Renal cortical epithelial cell (primary cell): ENCODE measurements around the gene KCNJ6. TPM values are rescaled to one million over a fixed set of nuclear protein-coding genes. Genes with fewer than 3 reads are reported as not detected.

Experiments used
- DNase-seq: peaks from one replicate; pipeline ENCODE4 v3.0.0-alpha.2; 2011; ENCODE audit warnings: low read depth
- total RNA-seq: library from RNA; depleted of rRNA; stranded (reverse); fragments of >200 nt; gene quantifications from 2 replicates; pipeline ENCODE4 v1.2.3, GENCODE V29; 2014

The KCNJ6 gene
- total RNA-seq = under 0.01 and 0.05 TPM in 2 replicates

- DNase-seq = peak; percentile 7
Observed at GRCh38 chr21:37916310-37917051, at the start of gene KCNJ6. Gene KCNJ6, minus strand, starts transcription at chr21:37916457. Its CDS starts 75,775 bp downstream, at chr21:37840682.

GRCh38 chr21:37965088-37965805, 49.0 kb upstream of the KCNJ6 start:
- no peak for DNase-seq

GRCh38 chr21:37958537-37958936, 42.3 kb upstream of the KCNJ6 start:
- no peak for DNase-seq

GRCh38 chr21:37956772-37957171, 40.5 kb upstream of the KCNJ6 start:
- no peak for DNase-seq

GRCh38 chr21:37945036-37945435, 28.8 kb upstream of the KCNJ6 start:
- no peak for DNase-seq

- DNase-seq = no peak
Observed at GRCh38 chr21:37944496-37944895, 28.2 kb upstream of the KCNJ6 start.

- DNase-seq = peak; percentile 48
Observed at GRCh38 chr21:37940691-37941090, 24.4 kb upstream of the KCNJ6 start.

GRCh38 chr21:37939838-37940237, 23.6 kb upstream of the KCNJ6 start:
- DNase-seq = no peak

- no peak for DNase-seq
Observed at GRCh38 chr21:37939251-37939650, 23.0 kb upstream of the KCNJ6 start.

GRCh38 chr21:37937668-37938067, 21.4 kb upstream of the KCNJ6 start:
- peak; percentile 59 for DNase-seq

GRCh38 chr21:37936010-37936785, 19.9 kb upstream of the KCNJ6 start:
- peak; percentile 89 for DNase-seq

GRCh38 chr21:37932936-37933335, 16.7 kb upstream of the KCNJ6 start:
- no peak for DNase-seq

GRCh38 chr21:37927711-37928110, 11.5 kb upstream of the KCNJ6 start:
- no peak for DNase-seq

GRCh38 chr21:37921091-37921490, 4.8 kb upstream of the KCNJ6 start:
- peak; percentile 86 for DNase-seq

- DNase-seq = peak; percentile 9
Observed at GRCh38 chr21:37920302-37920701, 4.0 kb upstream of the KCNJ6 start.

GRCh38 chr21:37917612-37918011, 1.4 kb upstream of the KCNJ6 start:
- DNase-seq = no peak

- DNase-seq = no peak
Observed at GRCh38 chr21:37915941-37916309, 332 bp downstream of the KCNJ6 start.

- no peak for DNase-seq
Observed at GRCh38 chr21:37915497-37915911, 753 bp downstream of the KCNJ6 start.

GRCh38 chr21:37912616-37913015, 3.6 kb downstream of the KCNJ6 start:
- DNase-seq = no peak

- no peak for DNase-seq
Observed at GRCh38 chr21:37909936-37910335, 6.3 kb downstream of the KCNJ6 start.

- no peak for DNase-seq
Observed at GRCh38 chr21:37908691-37909090, 7.6 kb downstream of the KCNJ6 start.

- no peak for DNase-seq
Observed at GRCh38 chr21:37907076-37907475, 9.2 kb downstream of the KCNJ6 start.

- DNase-seq = no peak
Observed at GRCh38 chr21:37905291-37905690, 11.0 kb downstream of the KCNJ6 start.
